GM12875 (cell line): Measurements from ENCODE around the gene ACO1.

Experiments used
- H3K4me3 ChIP-seq: one replicate; pipeline ENCODE4 v1.5.1; 2011; ENCODE audit warnings: low read depth, low read length, control low read depth
- CTCF ChIP-seq: IDR thresholded peaks from 2 replicates; pipeline ENCODE4 v1.5.1; 2011; ENCODE audit warnings: low read depth, mild to moderate bottlenecking, control low read depth, inconsistent platforms, low read length, moderate library complexity, borderline replicate concordance; ENCODE audit not compliant: insufficient read depth

ACO1 gene

GRCh38 chr9:32431196-32431595, 46.8 kb downstream of the ACO1 start:
- H3K4me3 ChIP-seq: no peak overlapping the region
- no peak for TF ChIP-seq CTCF

- TF ChIP-seq CTCF: peak; percentile 33; the same call in 1 of the 2 replicates
- no peak overlapping the region for H3K4me3 ChIP-seq
These were observed 47.6 kb downstream of the ACO1 start for GRCh38 chr9:32431940-32432555.

GRCh38 chr9:32434892-32435291, 50.4 kb downstream of the ACO1 start:
- no peak overlapping the region for H3K4me3 ChIP-seq
- no peak for TF ChIP-seq CTCF

- no peak overlapping the region for H3K4me3 ChIP-seq
- no peak for TF ChIP-seq CTCF
These were observed 57.2 kb downstream of the ACO1 start for GRCh38 chr9:32441678-32442077.

- H3K4me3 ChIP-seq: no peak overlapping the region
These were observed 58.0 kb downstream of the ACO1 start for GRCh38 chr9:32442433-32442832.

GRCh38 chr9:32449969-32450368, 65.5 kb downstream of the ACO1 start:
- no peak overlapping the region for H3K4me3 ChIP-seq
- TF ChIP-seq CTCF: no peak

More at GRCh38 chr9:32442433-32442832, 58.0 kb downstream of the ACO1 start:
- TF ChIP-seq CTCF: no peak

- no peak overlapping the region for H3K4me3 ChIP-seq
- TF ChIP-seq CTCF: no peak
These were observed 69.8 kb downstream of the ACO1 start for GRCh38 chr9:32454280-32454679.
